H9 (cell line): ENCODE measurements around the gene TPP2. TPM values are rescaled to one million over a fixed set of nuclear protein-coding genes. Genes with fewer than 3 reads are reported as not detected.

ENCODE experiments used
- DNase-seq: peaks from one replicate; pipeline ENCODE4 v3.0.0-alpha.2; 2017
- H2AFZ ChIP-seq: one replicate; pipeline ENCODE4 v1.6.1; 2013; ENCODE audit warnings: mild to moderate bottlenecking, low read length, control low read depth, moderate library complexity
- H2AK5ac ChIP-seq: 2 replicates; pipeline ENCODE4 v1.6.1; 2013; ENCODE audit warnings: low read length, control low read depth, mixed read lengths; ENCODE audit not compliant: insufficient read length
- H2BK120ac ChIP-seq: one replicate; pipeline ENCODE4 v1.6.1; 2013; ENCODE audit warnings: low read depth, mild to moderate bottlenecking, low read length, control low read depth, inconsistent platforms; ENCODE audit not compliant: poor library complexity, severe bottlenecking
- H2BK12ac ChIP-seq: 2 replicates; pipeline ENCODE4 v1.6.1; 2013; ENCODE audit warnings: low read length, control low read depth, mixed read lengths, low read depth; ENCODE audit not compliant: insufficient read length
- H2BK15ac ChIP-seq: 2 replicates; pipeline ENCODE4 v1.6.1; 2013; ENCODE audit warnings: low read depth, low read length, control low read depth
- H2BK20ac ChIP-seq: one replicate; pipeline ENCODE4 v1.6.1; 2013; ENCODE audit warnings: low read depth, mild to moderate bottlenecking, low read length, control low read depth, inconsistent platforms; ENCODE audit not compliant: poor library complexity, severe bottlenecking
- H2BK5ac ChIP-seq: 2 replicates; pipeline ENCODE4 v1.6.1; 2013; ENCODE audit warnings: low read length, control low read depth, mixed read lengths; ENCODE audit not compliant: insufficient read length
- H3K14ac ChIP-seq: 2 replicates; pipeline ENCODE4 v1.6.1; 2013; ENCODE audit warnings: low read length, control low read depth; ENCODE audit not compliant: insufficient read depth
- H3K18ac ChIP-seq: 2 replicates; pipeline ENCODE4 v1.6.1; 2013; ENCODE audit warnings: low read depth, mild to moderate bottlenecking, mixed read lengths, low read length, control low read depth; ENCODE audit not compliant: insufficient read length
- H3K23ac ChIP-seq: 2 replicates; pipeline ENCODE4 v1.6.1; 2013; ENCODE audit warnings: low read length, control low read depth, mixed read lengths, low read depth; ENCODE audit not compliant: insufficient read length
- H3K23me2 ChIP-seq: 2 replicates; pipeline ENCODE4 v1.6.1; 2013; ENCODE audit warnings: low read depth, mild to moderate bottlenecking, mixed read lengths, low read length, control low read depth; ENCODE audit not compliant: insufficient read length, poor library complexity, severe bottlenecking
- H3K27ac ChIP-seq: 2 replicates; pipeline ENCODE4 v1.5.1; 2013; ENCODE audit warnings: low read length, control low read depth, mixed read lengths, low read depth; ENCODE audit not compliant: insufficient read length
- H3K27me3 ChIP-seq: 2 replicates; pipeline ENCODE4 v1.6.1; 2013; ENCODE audit warnings: low read length, control low read depth, inconsistent platforms; ENCODE audit not compliant: insufficient read depth
- H3K4ac ChIP-seq: 2 replicates; pipeline ENCODE4 v1.6.1; 2013; ENCODE audit warnings: low read depth, mild to moderate bottlenecking, control low read depth, inconsistent platforms, low read length, moderate library complexity
- H3K4me1 ChIP-seq: 2 replicates; pipeline ENCODE4 v1.6.1; 2013; ENCODE audit warnings: low read length, control low read depth, inconsistent platforms; ENCODE audit not compliant: insufficient read depth
- H3K4me2 ChIP-seq: 2 replicates; pipeline ENCODE4 v1.6.1; 2013; ENCODE audit warnings: low read length, control low read depth, mixed read lengths; ENCODE audit not compliant: insufficient read length, insufficient read depth
- H3K56ac ChIP-seq: 2 replicates; pipeline ENCODE4 v1.6.1; 2013; ENCODE audit warnings: low read depth, mild to moderate bottlenecking, mixed read lengths, low read length, control low read depth; ENCODE audit not compliant: insufficient read length
- H3K79me1 ChIP-seq: 2 replicates; pipeline ENCODE4 v1.6.1; 2013; ENCODE audit warnings: low read depth, mild to moderate bottlenecking, moderate library complexity, low read length, control low read depth, inconsistent platforms; ENCODE audit not compliant: insufficient read depth, poor library complexity, severe bottlenecking
- H3K79me2 ChIP-seq: 2 replicates; pipeline ENCODE4 v1.6.1; 2013; ENCODE audit warnings: low read length, control low read depth, inconsistent platforms; ENCODE audit not compliant: insufficient read depth
- H3K9ac ChIP-seq: 2 replicates; pipeline ENCODE4 v1.6.1; 2013; ENCODE audit warnings: low read length, control low read depth, mixed read lengths; ENCODE audit not compliant: insufficient read length; ENCODE audit errors: extremely low read depth
- H3K9me3 ChIP-seq: one replicate; pipeline ENCODE4 v1.6.1; 2013; ENCODE audit warnings: low read depth, low read length, inconsistent platforms; ENCODE audit not compliant: control insufficient read depth
- H3T11ph ChIP-seq: one replicate; pipeline ENCODE4 v1.6.1; 2013; ENCODE audit warnings: mild to moderate bottlenecking, low read length, control low read depth, inconsistent platforms
- H4K20me1 ChIP-seq: one replicate; pipeline ENCODE4 v1.6.1; 2013; ENCODE audit not compliant: control insufficient read depth, insufficient read length, insufficient read depth
- H4K5ac ChIP-seq: 2 replicates; pipeline ENCODE4 v1.6.1; 2013; ENCODE audit warnings: low read depth, mild to moderate bottlenecking, mixed read lengths, low read length, control low read depth; ENCODE audit not compliant: insufficient read length
- H4K8ac ChIP-seq: replicated peaks from 2 replicates; pipeline ENCODE4 v1.6.1; 2013; ENCODE audit warnings: low read length, control low read depth, mixed read lengths, low read depth; ENCODE audit not compliant: insufficient read length
- H4K91ac ChIP-seq: 2 replicates; pipeline ENCODE4 v1.6.1; 2013; ENCODE audit warnings: low read depth, mild to moderate bottlenecking, moderate library complexity, mixed read lengths, low read length, control low read depth; ENCODE audit not compliant: insufficient read length
- H3K27ac Mint-ChIP-seq, 3 experiments: 2 replicates in 2 of 3; 3 replicates in 1 of 3; pipeline ENCODE4 v1.8.0; 2020 to 2021; ENCODE audit warnings: mixed read lengths in 3 of 3, mild to moderate bottlenecking in 1 of 3, moderate library complexity in 1 of 3
- H3K27me3 Mint-ChIP-seq: 2 replicates; pipeline ENCODE4 v1.8.0; 2021; ENCODE audit warnings: low read depth, mild to moderate bottlenecking, moderate library complexity, mixed read lengths
- H3K36me3 Mint-ChIP-seq, 3 experiments: 2 replicates in 2 of 3; 3 replicates in 1 of 3; pipeline ENCODE4 v1.8.0; 2020 to 2021; ENCODE audit warnings: low read depth in 3 of 3, mixed read lengths in 3 of 3; ENCODE audit not compliant: insufficient read depth in 1 of 3
- H3K4me1 Mint-ChIP-seq, 2 experiments: 2 replicates each; pipeline ENCODE4 v1.8.0; 2020; ENCODE audit warnings: mixed read lengths in 2 of 2
- H3K4me3 Mint-ChIP-seq, 2 experiments: 2 replicates in 1 of 2; 3 replicates in 1 of 2; pipeline ENCODE4 v1.8.0; 2020 to 2021; ENCODE audit warnings: mild to moderate bottlenecking in 2 of 2, mixed read lengths in 2 of 2, moderate library complexity in 1 of 2
- H3K9me3 Mint-ChIP-seq, 2 experiments: 2 replicates in 1 of 2; 3 replicates in 1 of 2; pipeline ENCODE4 v1.8.0; 2020; ENCODE audit warnings: mild to moderate bottlenecking in 2 of 2, mixed read lengths in 2 of 2, moderate library complexity in 1 of 2
- CTCF ChIP-seq: fragments of 200-600 bp; sonication (generic); conservative IDR thresholded peaks from 3 replicates; pipeline ENCODE4 v1.8.0; 2021; ENCODE audit warnings: antibody characterized with exemption, mild to moderate bottlenecking
- WGBS: extraction: QIAGEN DNeasy Blood & Tissue Kit; methylation state at CpG from one replicate; pipeline ENCODE4 v1.1.7; 2013; ENCODE audit warnings: missing lambda C conversion rate, low lambda C conversion rate, mixed read lengths; ENCODE audit not compliant: insufficient read length; ENCODE audit errors: extremely low coverage; 5-methylcytosine and 5-hydroxymethylcytosine counted together
- total RNA-seq: library from RNA; stranded (reverse); gene quantifications from 2 replicates; pipeline ENCODE4 v1.2.1, GENCODE V29; 2021

TPP2 gene
- total RNA-seq, 1 experiment from 2014 or later: 63.5 TPM

- Histone ChIP-seq H3K14ac (no peak overlapping the region), H3K27me3 (no peaks in the 10 kb centered on the region), H3K56ac (no peak overlapping the region), H3K4me1 (no peaks in the 10 kb centered on the region), H3K18ac (no peak overlapping the region), H2BK5ac (no peak overlapping the region), H2BK12ac (no peak overlapping the region), H3K9me3 (no peaks in the 10 kb centered on the region), H3K4ac (no peak overlapping the region), H2BK20ac (no peak overlapping the region), H3K4me2 (no peak overlapping the region), H3K9ac (no peak overlapping the region), H2BK120ac (no peak overlapping the region), H3K23me2 (no peaks in the 10 kb centered on the region), H2AK5ac (no peak overlapping the region), H4K8ac (no peak overlapping the region), H3T11ph (no peak overlapping the region), H4K5ac (no peak overlapping the region), H3K27ac (no peak overlapping the region), H3K79me1 (no peaks in the 10 kb centered on the region), H2AFZ (no peak overlapping the region), H4K91ac (no peak overlapping the region), H3K79me2 (no peaks in the 10 kb centered on the region), H4K20me1 (no peaks in the 10 kb centered on the region), H3K23ac (no peak overlapping the region), H2BK15ac (no peak overlapping the region)
- H3K4me1 Mint-ChIP-seq: no peaks in the 10 kb centered on the region
- H3K9me3 Mint-ChIP-seq: no peaks in the 10 kb centered on the region
- no peak for TF ChIP-seq CTCF
- H3K27me3 Mint-ChIP-seq: no peaks in the 10 kb centered on the region
- H3K27ac Mint-ChIP-seq: no peak overlapping the region
- H3K4me3 Mint-ChIP-seq: no peak overlapping the region
- DNase-seq: no peak
- H3K36me3 Mint-ChIP-seq: peaks cover 13 to 44% (median 39%) of the 10 kb centered on the region in 3 experiments; a peak in 6 of 7 replicates
- no CpG with 5 or more reads among the region's 3 CpGs for whole genome bisulfite sequencing
These were observed 82.8 kb downstream of the TPP2 start for GRCh38 chr13:102679449-102680132.
